Measurements from ENCODE around the gene ZNF440.
A peak's percentile ranks its signal among the peaks of the same experiment; 100 is the strongest.
"Not testable (repeated sequence)": the region's sequence is repeated elsewhere in the genome, so short reads cannot be mapped to it uniquely, and the experiment has no call there.

Gene ZNF440

DNA sequence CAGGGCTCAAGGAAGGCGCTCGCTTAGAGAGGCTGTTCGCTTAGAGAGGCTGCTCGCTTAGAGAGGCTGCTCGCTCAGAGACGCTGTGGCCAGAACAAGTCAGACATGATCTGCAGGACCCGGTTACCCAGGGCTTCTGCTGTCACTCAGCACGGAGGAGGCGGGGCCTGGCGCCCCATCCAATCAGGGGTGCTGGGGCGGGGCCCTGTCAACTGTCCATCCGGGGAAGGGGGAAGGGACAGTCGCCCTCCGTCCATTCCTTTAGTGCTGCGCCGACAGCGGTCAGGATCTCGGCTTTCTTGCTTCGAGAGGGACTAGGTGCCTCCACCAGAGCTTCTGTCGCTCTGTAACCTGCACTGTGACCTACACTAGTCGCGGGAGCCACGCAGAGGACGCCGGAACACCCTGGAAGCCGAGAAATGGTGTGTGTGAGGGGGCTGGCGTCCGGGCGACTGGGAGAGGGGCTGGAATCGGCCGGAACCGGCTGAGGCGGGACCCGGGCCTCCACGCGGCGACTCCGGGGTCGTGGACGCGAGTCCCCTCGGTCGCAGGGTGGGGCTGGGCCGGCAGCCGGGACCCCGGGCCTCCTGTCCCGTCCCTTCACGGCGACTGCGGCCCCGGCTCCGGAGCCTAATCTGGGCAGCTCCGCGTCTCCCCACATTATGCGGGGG lies at the start of gene ZNF440:
Gene ZNF440, plus strand, starts transcription at position 245 of the 671 bp plus-strand sequence. Its CDS starts 175 bp downstream, at position 420.
- DNase-seq (ENCODE audit: extremely low read depth in 1 of 2, low read depth in 1 of 2): peak in 1 of 2 donors; percentile 73

DNA sequence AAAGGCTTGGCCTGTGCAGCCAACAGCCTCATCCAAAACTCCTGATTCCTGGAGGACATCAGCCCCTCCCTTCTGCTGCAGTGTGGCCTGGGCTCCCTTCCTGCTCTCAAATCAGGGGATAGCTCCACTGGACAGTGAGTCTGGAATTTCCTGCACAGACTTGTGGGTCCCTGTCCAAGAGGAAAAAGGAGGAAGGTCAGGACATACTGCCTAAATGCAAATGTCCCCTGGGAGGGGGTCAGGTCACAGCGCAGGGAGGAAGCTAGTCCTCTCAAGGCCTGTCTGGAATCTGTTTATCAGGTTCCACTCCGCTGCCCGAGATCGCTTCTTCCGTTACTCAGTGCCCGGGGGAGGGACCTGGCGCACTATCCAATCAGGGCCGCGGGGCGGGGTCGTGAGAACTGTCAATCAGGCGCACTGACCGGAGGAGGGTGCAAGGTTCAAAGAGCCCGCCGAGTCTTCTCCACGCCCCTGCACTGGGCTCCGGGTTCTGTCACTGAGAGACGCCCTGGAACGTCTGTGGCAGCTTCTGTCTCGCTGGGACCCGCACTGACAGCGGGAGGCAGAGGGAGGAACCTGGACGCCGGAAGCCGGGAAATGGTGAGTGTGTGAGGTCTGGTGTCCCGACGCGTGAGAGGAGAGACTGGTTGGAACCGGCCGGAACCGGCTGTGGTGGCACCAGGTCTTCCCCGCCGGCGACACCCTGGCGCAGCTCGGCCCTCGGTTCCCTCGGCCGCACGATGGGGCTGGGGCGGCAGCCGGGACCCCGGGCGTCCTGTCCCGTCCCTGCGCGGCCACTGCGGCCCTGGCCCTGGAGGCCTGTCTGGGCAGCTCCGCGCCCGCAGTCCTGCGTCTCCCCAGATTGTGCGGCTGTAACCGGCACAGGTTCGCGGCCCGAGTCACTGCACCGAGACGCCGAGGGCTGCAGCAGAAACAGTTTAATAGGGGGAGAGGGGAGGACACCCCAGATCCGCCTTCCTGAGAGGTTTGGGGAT lies 47.2 kb upstream of the ZNF440 start, which contains the start of gene ZNF441:
Gene ZNF441, plus strand, starts transcription at position 404 of the 995 bp plus-strand sequence. Its CDS starts 194 bp downstream, at position 598.
- peak; percentile 79 to 90 for DNase-seq (ENCODE audit: extremely low read depth in 1 of 2, low read depth in 1 of 2)

DNA sequence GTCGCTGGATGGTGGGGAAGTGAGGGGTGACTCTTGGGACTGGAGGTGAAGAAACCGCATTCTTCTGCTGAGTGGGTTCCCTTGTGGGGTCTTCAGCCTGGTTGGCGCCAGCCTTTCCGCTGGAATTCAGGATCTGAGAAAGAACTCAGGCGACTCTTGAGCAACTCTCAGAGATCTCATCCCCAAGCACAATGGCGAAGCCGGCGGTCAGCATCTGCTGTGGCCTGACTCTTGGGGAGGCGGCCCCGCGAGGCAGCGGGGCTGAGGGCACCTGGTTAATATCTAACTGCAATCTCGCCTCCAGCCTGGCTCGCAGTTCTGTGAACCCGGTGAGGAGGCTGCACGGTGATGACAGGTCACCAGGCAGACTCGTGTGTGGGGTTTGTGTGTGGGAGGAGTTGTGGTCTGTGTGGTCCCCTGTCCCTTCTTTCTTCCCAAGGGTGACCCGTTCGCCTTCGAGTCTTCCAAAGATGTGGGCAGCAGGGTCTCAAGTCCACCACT lies 46.4 kb upstream of the ZNF440 start:
- DNase-seq (ENCODE audit: extremely low read depth in 1 of 2, low read depth in 1 of 2): peak in 1 of 2 donors; percentile 4

DNA sequence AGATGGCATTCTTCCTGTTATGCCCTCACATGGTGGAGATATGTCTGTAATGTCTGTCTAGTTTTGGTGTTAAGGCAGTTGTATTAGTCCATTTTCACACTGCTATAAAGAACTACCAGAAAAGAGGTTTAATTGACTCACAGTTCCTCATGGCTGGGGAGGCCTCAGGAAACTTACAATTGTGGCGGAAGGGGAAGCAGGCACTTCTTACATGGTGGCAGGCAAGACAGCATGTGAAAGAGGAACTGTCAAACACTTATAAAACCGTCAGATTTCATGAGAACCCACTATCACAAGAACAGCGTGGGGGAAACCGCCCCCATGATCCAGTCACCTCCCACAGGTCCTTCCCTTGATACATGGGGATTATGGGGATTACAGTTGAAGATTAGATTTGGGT lies 44.1 kb upstream of the ZNF440 start:
- no peak for DNase-seq (ENCODE audit: extremely low read depth in 1 of 2, low read depth in 1 of 2)

DNA sequence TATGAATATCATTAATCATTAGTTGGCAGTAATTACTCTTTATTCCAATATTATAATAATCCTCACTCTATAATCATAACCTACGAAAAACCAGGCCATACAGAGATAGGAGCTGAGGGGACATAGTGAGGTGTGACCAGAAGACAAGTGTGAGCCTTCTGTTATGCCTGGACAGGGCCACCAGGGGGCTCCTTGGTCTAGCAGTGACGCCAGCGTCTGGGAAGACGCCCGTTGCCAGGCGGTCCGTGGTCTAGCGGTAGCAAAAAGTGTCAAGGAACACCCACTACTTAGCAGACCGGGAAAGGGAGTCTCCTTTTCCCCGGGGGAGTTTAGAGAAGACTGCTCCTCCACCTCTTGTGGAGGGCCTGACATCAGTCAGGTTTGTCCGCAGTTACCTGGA lies 42.6 kb upstream of the ZNF440 start:
- DNase-seq (ENCODE audit: extremely low read depth in 1 of 2, low read depth in 1 of 2): not testable (repeated sequence)

DNA sequence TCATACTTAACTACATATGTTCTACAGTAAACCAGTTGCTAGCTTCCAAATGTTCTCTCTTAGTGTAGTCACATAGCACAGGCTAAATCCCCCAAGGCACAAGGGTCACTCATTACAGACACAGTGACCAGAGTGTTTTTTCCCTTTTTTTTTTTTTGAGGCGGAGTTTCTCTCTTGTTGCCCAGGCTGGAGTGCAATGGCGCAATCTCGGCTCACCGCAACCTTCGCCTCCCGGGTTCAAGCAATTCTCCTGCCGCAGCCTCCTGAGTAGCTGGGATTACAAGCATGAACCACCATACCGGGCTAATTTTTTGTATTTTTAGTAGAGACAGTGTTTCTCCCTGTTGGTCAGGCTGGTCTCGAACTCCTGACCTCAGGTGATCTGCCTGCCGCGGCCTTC lies 37.4 kb upstream of the ZNF440 start:
- DNase-seq (ENCODE audit: extremely low read depth in 1 of 2, low read depth in 1 of 2): not testable (repeated sequence)

DNA sequence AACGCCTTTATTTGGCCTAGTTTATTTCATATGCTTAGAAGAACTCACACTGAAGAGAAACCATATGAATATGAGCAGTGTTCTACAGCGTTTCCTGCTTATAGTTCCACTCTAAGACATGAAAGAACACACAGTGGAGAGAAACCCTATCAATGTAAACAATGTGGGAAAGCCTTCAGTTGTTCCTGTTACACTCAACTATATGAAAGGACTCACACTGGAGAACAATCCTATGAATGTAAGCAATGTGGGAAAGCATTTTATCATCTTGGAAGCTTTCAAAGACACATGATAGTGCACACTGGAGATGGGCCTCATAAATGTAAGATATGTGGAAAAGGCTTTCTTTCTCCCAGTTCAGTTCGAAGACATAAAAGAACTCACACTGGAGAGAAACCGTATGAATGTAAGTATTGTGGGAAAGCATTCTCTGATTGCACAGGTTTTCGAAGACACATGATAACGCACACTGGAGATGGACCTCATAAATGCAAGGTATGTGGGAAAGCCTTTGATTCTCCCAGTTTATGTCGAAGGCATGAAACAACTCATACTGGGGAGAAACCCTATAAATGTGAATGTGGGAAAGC lies 33.5 kb upstream of the ZNF440 start:
- no peak for DNase-seq (ENCODE audit: extremely low read depth in 1 of 2, low read depth in 1 of 2)

DNA sequence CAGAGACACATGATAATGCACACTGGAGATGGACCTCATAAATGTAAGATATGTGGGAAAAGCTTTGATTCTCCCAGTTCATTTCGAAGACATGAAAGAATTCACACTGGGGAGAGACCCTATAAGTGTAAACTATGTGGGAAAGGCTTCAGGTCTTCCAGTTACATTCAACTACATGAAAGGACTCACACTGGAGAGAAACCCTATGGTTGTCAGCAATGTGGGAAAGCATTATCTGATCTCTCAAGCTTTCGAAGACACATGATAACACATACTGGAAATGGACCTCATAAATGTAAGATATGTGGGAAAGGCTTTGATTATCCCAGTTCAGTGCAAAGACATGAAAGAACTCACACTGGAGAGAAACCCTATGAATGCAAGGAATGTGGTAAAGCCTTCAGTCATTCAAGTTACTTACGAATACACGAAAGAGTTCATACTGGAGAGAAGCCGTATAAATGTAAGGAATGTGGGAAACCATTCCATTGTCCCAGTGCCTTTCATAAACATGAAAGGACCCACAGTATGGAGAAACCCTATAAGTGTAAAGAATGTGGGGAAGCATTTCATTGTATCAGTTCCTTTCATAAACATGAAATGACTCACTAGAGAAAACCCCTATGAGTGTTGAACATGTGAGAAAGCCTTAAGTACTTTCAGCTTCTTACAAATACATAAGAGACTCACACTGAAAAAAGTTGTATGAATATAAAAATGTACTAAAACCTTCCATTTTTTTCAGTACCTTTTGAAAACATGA lies 32.6 kb upstream of the ZNF440 start:
- DNase-seq (ENCODE audit: extremely low read depth in 1 of 2, low read depth in 1 of 2): no peak

DNA sequence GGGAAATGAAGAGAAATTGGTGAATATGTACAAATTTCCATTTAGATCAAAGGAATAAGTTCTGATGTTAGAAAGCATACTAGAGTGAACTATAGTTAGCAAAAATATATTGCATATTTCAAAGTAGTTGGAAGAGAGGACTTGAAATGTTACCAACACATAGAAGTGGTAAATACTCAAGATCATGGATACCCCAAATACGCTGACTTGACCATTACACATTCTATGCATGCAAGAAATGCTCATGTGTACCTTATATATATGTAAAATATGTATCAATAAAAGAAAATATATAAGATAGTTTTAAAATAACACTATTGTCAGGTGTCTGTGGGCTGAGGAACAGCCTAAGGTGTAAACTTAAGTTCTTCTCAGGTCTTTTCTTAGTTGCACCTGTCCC lies 30.3 kb upstream of the ZNF440 start:
- no peak for DNase-seq (ENCODE audit: extremely low read depth in 1 of 2, low read depth in 1 of 2)

DNA sequence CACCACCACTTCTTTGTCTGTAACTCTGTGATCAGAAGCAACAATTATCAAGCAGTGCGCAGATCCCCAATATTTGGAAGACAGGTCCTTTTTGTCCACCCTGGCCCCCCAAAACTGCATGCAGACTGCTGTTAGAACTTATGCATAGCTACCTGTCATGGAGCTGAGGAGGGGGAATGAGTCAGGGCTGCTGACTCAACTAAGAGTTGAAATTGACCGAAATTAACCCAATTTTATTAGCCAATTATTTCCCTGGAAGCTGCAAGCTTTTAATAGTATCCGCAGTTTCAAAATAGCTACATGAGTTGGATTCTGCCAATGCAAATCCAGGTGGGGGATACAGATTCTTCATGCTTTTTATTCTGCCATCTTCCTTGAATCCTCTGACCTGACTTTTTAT lies 29.7 kb upstream of the ZNF440 start:
- DNase-seq (ENCODE audit: extremely low read depth in 1 of 2, low read depth in 1 of 2): no peak

DNA sequence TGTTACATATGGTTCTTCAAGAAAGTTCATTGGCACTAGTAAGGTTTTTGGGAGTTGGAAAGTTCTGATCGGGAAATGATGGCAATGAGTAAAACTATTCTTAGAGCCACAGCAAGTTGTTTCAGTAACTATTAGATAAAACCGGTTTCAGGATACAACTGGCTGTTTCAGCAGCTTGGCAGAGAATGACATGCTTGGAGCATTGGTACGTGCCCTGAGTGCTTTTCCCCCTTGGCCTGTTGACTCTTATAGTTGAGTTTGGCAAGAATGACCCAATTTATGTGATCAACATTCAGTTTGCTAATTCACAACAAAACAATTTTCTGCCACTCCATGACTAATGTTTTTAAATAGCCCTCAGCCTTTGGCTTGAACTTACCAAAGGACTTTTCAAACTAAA lies 26.5 kb upstream of the ZNF440 start:
- DNase-seq (ENCODE audit: extremely low read depth in 1 of 2, low read depth in 1 of 2): no peak

DNA sequence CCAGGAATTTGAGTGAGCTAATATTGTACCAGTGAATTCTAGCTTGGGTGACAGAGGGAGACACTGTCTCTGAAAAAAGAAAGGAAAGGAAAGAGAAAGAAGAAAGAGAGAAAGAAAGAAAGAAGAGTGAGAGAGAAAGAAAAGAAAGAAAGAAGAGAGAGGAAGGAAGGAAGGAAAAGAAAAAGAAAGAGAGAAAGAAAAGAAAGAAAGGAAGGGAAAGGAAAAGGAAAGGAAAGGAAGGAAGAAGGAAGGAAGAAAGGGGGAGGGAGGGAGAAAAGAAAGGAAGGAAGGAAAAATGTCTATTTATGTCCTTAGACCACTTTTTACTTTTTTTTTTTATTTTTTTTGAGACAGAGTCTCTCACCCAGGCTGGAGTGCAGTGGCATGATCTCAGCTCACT lies 21.1 kb upstream of the ZNF440 start:
- no peak for DNase-seq (ENCODE audit: extremely low read depth in 1 of 2, low read depth in 1 of 2)

DNA sequence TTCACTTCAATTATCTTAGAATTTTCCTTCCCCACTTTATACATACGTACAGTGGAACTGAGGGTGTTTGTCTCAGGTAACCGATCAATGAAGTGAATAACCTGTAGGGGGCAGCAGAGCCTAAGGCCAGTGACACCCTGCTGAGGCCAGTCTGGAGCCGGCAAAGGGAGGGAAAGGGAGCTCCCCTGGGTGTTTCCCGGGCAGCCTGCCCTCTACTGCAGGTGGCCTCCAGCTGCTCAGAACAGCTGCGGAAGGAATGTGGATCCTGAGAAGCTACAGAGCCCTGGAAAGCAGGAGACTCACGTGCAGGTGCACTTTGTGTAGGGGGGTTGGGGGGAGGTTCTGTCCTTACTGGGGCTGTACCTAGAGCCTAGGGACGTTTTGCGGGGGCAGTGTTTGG lies 16.6 kb upstream of the ZNF440 start:
- DNase-seq (ENCODE audit: extremely low read depth in 1 of 2, low read depth in 1 of 2): peak; percentile 42 to 52

DNA sequence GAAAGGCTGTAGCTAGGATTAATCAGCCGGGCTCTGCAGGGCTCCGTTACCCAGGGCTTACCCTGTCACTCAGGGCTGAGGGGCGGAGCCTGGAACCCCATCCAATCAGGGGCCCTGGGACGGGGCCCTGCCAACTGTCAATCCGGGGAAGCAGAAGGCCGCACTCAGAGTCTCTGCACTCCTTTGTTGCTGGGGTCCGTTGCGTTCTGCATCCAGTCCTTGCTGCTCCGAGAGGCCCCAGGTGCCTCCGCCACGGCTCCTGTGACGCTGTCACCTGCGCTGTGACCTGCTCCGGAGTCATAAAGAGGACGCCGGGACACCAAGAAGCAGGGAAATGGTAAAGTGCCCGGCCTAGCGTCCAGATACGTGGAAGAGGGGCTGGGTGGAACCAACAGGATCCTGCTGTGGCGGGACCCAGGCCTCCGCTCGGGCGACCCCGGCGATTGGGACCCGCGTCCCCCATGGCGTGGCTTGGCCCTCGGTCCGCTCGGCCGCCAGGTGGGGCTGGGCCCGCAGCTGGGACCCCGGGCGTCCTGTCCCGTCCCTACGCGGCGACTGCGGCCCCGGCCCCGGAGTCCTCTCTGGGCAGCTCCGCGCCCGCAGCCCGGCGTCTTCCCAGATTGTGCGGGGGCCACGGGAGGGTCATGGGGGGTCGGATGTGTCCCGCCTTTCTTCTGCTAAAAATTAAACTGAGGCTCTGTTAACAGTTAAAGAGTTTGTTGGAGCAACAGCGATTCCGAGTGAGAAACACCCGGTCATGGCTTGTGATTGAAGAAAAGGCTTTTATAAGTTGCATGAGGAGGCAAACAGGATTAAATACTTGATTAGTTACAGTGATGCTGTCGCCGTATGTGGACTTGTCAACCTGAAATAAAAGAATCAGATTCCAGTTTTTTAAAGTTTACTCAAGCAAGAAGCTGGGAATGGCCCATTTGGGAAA lies 15.4 kb upstream of the ZNF440 start, which contains the start of gene ZNF491:
Gene ZNF491, plus strand, starts transcription at position 133 of the 940 bp plus-strand sequence. CDS start 7,431 bp downstream, outside the sequence.
- DNase-seq (ENCODE audit: extremely low read depth in 1 of 2, low read depth in 1 of 2): peak; percentile 54 to 74

DNA sequence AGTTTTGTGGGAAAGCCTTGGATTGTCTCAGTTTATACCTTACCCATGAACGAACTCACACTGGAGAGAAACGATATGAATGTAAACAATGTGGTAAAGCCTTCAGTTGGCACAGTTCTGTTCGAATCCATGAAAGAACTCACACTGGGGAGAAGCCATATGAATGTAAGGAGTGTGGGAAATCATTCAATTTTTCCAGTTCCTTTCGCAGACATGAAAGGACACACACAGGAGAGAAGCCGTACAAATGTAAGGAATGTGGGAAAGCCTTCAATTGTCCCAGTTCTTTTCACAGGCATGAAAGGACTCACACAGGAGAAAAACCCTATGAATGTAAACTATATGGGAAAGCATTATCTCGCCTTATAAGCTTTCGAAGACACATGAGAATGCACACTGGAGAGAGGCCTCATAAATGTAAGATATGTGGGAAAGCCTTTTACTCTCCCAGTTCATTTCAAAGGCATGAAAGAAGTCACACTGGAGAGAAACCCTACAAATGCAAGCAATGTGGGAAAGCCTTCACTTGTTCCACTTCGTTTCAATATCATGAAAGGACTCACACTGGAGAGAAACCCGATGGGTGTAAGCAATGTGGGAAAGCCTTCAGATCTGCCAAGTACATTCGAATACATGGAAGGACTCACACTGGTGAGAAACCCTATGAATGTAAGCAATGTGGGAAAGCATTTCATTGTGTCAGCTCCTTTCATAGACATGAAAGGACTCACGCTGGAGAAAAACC lies 7.5 kb upstream of the ZNF440 start:
- no peak for DNase-seq (ENCODE audit: extremely low read depth in 1 of 2, low read depth in 1 of 2)

DNA sequence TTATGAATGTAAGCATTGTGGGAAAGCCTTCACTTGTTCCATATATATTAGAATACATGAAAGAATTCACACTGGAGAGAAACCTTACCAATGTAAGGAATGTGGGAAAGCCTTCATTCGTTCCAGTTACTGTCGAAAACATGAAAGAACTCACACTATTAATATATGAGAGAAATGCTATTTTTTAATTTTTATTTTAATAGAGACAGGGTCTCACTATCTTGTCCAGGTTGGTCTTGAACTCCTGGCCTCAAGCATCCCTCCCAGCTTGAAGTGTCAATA lies 7.0 kb upstream of the ZNF440 start:
- DNase-seq (ENCODE audit: extremely low read depth in 1 of 2, low read depth in 1 of 2): no peak

DNA sequence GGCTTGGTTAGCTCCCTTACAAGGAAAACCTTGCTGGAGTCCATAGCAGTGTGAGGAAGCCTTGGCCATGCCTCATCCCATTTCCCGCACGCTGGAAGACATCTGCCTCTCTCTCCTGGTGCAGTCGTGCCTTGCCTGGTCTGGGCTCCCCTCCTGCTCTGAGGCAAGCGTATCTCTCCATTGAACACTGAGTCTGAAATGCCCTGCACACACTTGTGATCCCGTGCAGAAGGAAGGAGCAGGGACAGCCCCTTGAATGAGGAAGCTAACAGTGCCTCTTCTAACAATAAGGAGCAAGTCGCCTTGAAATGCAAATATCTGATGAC lies 407 bp upstream of the ZNF440 start:
- DNase-seq (ENCODE audit: extremely low read depth in 1 of 2, low read depth in 1 of 2): no peak

DNA sequence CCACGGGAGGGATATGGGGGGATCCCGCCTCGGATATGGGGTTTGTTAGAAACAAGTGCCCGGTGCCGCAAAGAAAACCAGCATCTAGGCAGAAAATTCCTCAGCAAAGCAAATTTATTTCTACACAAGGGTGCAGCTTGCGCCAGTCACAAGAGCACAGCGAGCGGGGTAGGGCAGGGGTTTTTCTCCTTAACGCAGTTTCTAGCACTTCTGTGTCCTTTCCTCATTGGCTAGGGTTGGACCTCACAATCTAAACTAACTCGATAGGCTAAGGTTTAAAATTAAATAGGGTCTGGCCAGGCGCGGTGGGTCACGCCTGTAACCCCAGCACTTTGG lies 595 bp downstream of the ZNF440 start:
- no peak for DNase-seq (ENCODE audit: extremely low read depth in 1 of 2, low read depth in 1 of 2)

DNA sequence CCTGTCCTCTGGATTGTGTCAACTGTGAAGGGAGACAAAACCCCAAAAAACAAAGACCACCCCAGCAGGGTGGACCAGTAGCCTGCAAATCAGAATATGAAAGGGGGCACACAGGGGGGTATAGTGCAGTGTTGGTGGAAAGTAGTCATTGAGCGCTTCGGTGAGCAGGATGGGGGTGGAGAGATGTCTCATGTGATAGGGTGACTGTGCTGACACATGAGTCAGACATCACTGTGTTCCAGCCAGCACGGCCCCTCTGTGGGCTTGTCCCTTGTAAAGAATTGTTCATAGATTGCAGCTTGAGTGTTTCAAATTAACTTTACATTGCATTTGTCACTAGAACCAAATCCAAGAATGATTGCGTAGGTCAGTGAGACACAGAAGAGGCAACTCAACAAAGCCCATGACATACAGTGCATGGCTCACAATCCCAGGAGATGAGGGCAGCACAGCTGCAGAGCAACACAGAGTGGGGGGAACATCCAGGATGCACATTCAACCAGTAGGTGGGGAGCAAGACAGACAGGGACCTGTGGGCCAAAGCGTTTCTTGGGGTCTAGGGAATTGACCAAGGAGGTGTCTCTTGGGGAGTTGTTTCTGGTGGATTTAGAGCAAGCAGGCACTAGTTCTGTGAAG lies 7.5 kb downstream of the ZNF440 start:
- no peak for DNase-seq (ENCODE audit: extremely low read depth in 1 of 2, low read depth in 1 of 2)
